ENCODE measurements around the gene SPATA16.

DNA sequence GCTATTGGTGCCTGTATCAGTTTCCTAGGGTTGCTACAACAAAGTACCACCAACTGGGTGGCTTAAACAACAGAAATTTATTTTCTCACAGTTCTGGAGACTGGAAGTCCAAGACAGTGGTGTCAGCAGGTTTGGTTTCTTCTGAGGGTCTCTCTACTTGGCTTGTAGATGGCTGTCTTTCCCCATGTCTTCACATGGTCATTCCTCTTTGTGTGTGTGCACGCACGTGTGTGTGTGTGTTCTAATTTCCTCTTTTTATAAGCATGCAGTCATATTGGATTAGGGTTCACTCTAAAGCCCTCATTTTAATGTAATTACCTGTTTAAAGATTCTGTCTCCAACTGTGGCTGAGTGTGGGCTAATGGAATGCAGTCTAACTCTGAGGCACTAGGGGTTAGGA is 182.5 kb downstream of the SPATA16 start:
- TF ChIP-seq, protein P1, sequence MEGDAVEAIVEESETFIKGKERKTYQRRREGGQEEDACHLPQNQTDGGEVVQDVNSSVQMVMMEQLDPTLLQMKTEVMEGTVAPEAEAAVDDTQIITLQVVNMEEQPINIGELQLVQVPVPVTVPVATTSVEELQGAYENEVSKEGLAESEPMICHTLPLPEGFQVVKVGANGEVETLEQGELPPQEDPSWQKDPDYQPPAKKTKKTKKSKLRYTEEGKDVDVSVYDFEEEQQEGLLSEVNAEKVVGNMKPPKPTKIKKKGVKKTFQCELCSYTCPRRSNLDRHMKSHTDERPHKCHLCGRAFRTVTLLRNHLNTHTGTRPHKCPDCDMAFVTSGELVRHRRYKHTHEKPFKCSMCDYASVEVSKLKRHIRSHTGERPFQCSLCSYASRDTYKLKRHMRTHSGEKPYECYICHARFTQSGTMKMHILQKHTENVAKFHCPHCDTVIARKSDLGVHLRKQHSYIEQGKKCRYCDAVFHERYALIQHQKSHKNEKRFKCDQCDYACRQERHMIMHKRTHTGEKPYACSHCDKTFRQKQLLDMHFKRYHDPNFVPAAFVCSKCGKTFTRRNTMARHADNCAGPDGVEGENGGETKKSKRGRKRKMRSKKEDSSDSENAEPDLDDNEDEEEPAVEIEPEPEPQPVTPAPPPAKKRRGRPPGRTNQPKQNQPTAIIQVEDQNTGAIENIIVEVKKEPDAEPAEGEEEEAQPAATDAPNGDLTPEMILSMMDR (conservative IDR thresholded peaks at IDR 0.05 in 1 of 2, IDR thresholded peaks at IDR 0.05 in 1 of 2; ENCODE audit: extremely low read depth in 1 of 2, insufficient read depth in 1 of 2, low read depth in 1 of 2, low read length in 2 of 2) = no peak
- no peak for TF ChIP-seq EZH2 (IDR thresholded peaks at IDR 0.05; ENCODE audit: borderline replicate concordance, low read length)

All from mammary epithelial cell (primary cell).